Thyroid gland (tissue), 4 donors: ENCODE data around the gene ZNF184. TPM values are rescaled to one million over a fixed set of nuclear protein-coding genes. Genes with fewer than 3 reads are reported as not detected.

Experiments
- DNase-seq, 2 donors: peaks; one replicate each; pipeline ENCODE4 v3.0.0-alpha.2; 2019
- H3K27ac ChIP-seq, 3 donors: fragments of 200-600 bp; sonication (generic); 1 replicate in 2 of 3; 2 replicates in 1 of 3; pipeline ENCODE4 v1.5.1; 2016 to 2019; ENCODE audit warnings: mild to moderate bottlenecking in 1 of 3, moderate library complexity in 1 of 3
- H3K27me3 ChIP-seq: fragments of 200-600 bp; sonication (generic); one replicate; pipeline ENCODE4 v1.5.1; 2019
- H3K36me3 ChIP-seq, 2 donors: fragments of 200-600 bp; sonication (generic); one replicate each; pipeline ENCODE4 v1.5.1; 2016 to 2019
- H3K4me1 ChIP-seq, 2 donors: fragments of 200-600 bp; sonication (generic); one replicate each; pipeline ENCODE4 v1.5.1; 2017 to 2019
- H3K4me3 ChIP-seq, 3 donors: fragments of 200-600 bp; sonication (generic); replicated peaks in 1 of 3; 1 replicate in 2 of 3; 2 replicates in 1 of 3; pipeline ENCODE4 v1.5.1; 2016; ENCODE audit warnings: mild to moderate bottlenecking in 1 of 3
- H3K9me3 ChIP-seq: fragments of 200-600 bp; sonication (generic); one replicate; pipeline ENCODE4 v1.5.1; 2017
- CTCF ChIP-seq, 6 experiments: fragments of 200-600 bp in 3 of 6; fragments of 450-650 bp in 3 of 6; sonication (generic) in 3 of 6; IDR thresholded peaks; one replicate each; pipeline ENCODE4 v1.5.1; 2016 to 2019; ENCODE audit warnings: antibody characterized with exemption in 6 of 6, mild to moderate bottlenecking in 2 of 6, inconsistent platforms in 1 of 6, moderate library complexity in 1 of 6
- POLR2A ChIP-seq, 2 donors: fragments of 450-650 bp; IDR thresholded peaks; one replicate each; pipeline ENCODE4 v1.6.1; 2017; ENCODE audit warnings: antibody characterized with exemption in 2 of 2, mild to moderate bottlenecking in 2 of 2, moderate library complexity in 1 of 2
- WGBS, 2 donors: methylation state at CpG; one replicate each; pipeline ENCODE4 v1.1.5; 2017; 5-methylcytosine and 5-hydroxymethylcytosine counted together
- intact Hi-C: fragments of 100-400 bp; cut with DNase I; formaldehyde crosslinking; loops from one replicate; pipeline ENCODE4 v1.15.1; 2023
- total RNA-seq, 4 donors: library from RNA; depleted of rRNA; stranded (reverse); fragments of >200 nt; gene quantifications; one replicate each; pipeline ENCODE4 v1.2.3, GENCODE V29; 2016

Gene ZNF184
- total RNA-seq, 4 donors from 2014 or later: 7.6 to 12.1 (median 10.9) TPM

- intact Hi-C loops: no loop called here
- peaks cover 6% of the 10 kb centered on the region for H3K27me3 ChIP-seq
- WGBS, 2 donors: 5 to 6% methylated on average over 21 of the region's 21 CpGs
- H3K36me3 ChIP-seq: no peaks in the 10 kb centered on the region
- DNase-seq: peak; percentile 42 to 55
- no peaks in the 10 kb centered on the region for H3K9me3 ChIP-seq
- peak overlapping the region in 1 of 3 donors; percentile 24 for H3K27ac ChIP-seq
- TF ChIP-seq CTCF (IDR thresholded peaks at IDR 0.05): no peak
- no peak for TF ChIP-seq POLR2A (IDR thresholded peaks at IDR 0.05)
- H3K4me3 ChIP-seq: peak overlapping the region in 1 of 3 donors; percentile 3
- H3K4me1 ChIP-seq: peaks cover 3 to 12% of the 10 kb centered on the region in 2 donors
Observed at GRCh38 chr6:27503436-27504030, 30.6 kb upstream of the ZNF184 start.

- Histone ChIP-seq H3K27me3 (peaks cover 6% of the 10 kb centered on the region), H3K4me1 (peaks cover 3 to 12% of the 10 kb centered on the region in 2 donors), H3K9me3 (no peaks in the 10 kb centered on the region), H3K36me3 (no peaks in the 10 kb centered on the region), H3K4me3 (peak overlapping the region in 1 of 3 donors; percentile 3), H3K27ac (peak overlapping the region in 1 of 3 donors; percentile 24)
- intact Hi-C loops: no loop called here
- WGBS, 2 donors: 2 to 4% methylated on average over 33 of the region's 33 CpGs
- TF ChIP-seq CTCF (IDR thresholded peaks at IDR 0.05): no peak
- no peak for TF ChIP-seq POLR2A (IDR thresholded peaks at IDR 0.05)
- peak; percentile 35 to 39 for DNase-seq
Observed at GRCh38 chr6:27502508-27503435, 29.9 kb upstream of the ZNF184 start.

- Histone ChIP-seq H3K27me3 (peaks cover 6% of the 10 kb centered on the region), H3K4me1 (peaks cover 3 to 12% of the 10 kb centered on the region in 2 donors), H3K27ac (no peak overlapping the region), H3K9me3 (no peaks in the 10 kb centered on the region), H3K4me3 (no peak overlapping the region), H3K36me3 (no peaks in the 10 kb centered on the region)
- WGBS, 2 donors: 74 to 75% methylated on average over 2 of the region's 2 CpGs
- TF ChIP-seq POLR2A (IDR thresholded peaks at IDR 0.05): no peak
- TF ChIP-seq CTCF (IDR thresholded peaks at IDR 0.05): no peak
- intact Hi-C loops: no loop called here
- no peak for DNase-seq
Observed at GRCh38 chr6:27501187-27501586, 28.3 kb upstream of the ZNF184 start.

- TF ChIP-seq POLR2A (IDR thresholded peaks at IDR 0.05) (no peak), CTCF (IDR thresholded peaks at IDR 0.05) (no peak)
- no peak for DNase-seq
- H3K9me3 ChIP-seq: no peaks in the 10 kb centered on the region
- no peak overlapping the region for H3K4me3 ChIP-seq
- peaks cover 16% of the 10 kb centered on the region for H3K27me3 ChIP-seq
- no peaks in the 10 kb centered on the region for H3K36me3 ChIP-seq
- intact Hi-C loops: no loop called here
- H3K27ac ChIP-seq: no peak overlapping the region
- peaks cover 4 to 14% of the 10 kb centered on the region in 2 donors for H3K4me1 ChIP-seq
- WGBS, 2 donors: 23 to 28% methylated on average over 2 of the region's 2 CpGs
Observed at GRCh38 chr6:27500177-27500576, 27.3 kb upstream of the ZNF184 start.
